Hematopoietic multipotent progenitor cell (in vitro differentiated cells): ENCODE measurements around the gene ASAP2. TPM values are rescaled to one million over a fixed set of nuclear protein-coding genes. Genes with fewer than 3 reads are reported as not detected.

Experiments
- DNase-seq, 3 donors: peaks; one replicate each; pipeline ENCODE4 v3.0.0-alpha.2; 2011 to 2015; ENCODE audit warnings: low read depth in 2 of 3, low spot score in 2 of 3
- total RNA-seq: library from RNA; depleted of rRNA; stranded (reverse); fragments of >200 nt; gene quantifications from one replicate; pipeline ENCODE4 v1.2.3, GENCODE V29; 2012

Gene ASAP2
- total RNA-seq, 1 donor, result 4.3 TPM

DNA sequence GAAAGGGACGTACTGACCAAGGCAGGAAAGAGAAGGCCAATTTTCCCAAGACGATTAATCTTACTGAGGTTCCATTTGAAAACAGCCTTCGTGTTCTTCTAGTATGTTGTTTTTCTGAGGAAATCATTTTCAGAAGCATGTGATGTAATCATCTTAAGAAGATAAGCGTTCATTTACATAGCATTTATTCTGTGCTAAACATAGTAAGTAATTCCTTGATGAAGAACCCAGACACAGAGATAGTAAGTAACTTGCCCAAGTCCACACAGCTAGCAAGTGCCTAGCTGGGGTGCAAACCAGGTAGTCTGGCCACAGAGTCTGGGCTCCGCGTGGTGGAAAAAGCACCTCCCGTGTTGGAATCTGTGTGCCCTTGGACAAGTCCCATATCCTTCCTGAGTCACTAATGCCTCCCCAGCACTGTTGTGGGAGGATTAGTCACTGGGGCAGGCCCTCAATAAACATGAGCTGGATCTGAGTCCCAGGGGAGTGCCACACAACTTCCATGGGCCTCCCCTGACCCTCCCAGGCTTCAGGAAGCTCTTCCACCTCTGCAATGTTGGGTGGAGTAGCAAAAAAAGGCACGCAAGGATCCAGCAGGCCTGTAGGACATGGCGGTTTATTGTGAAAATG is 26.9 kb upstream of the ASAP2 start:
- DNase-seq, result no peak

DNA sequence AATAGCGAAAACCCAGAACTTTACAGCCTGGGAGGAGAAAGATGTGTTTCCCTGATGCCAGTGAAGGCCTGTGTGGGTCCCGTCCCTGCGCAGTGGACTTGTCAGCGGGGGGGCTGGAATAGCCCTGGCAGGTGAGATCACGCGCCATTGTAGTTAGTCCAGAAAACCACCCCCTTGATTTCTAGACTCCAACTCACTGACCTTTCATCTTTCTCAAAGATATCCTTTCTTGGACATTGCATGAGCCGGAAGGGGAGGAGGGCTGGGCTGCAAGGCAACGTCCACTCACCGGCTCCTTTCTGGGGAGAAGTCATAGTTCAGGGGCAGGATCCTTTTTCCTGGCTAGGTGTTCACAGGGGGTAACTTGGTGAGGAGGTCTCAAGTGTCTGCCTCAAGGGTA is 22.3 kb upstream of the ASAP2 start:
- no peak for DNase-seq

DNA sequence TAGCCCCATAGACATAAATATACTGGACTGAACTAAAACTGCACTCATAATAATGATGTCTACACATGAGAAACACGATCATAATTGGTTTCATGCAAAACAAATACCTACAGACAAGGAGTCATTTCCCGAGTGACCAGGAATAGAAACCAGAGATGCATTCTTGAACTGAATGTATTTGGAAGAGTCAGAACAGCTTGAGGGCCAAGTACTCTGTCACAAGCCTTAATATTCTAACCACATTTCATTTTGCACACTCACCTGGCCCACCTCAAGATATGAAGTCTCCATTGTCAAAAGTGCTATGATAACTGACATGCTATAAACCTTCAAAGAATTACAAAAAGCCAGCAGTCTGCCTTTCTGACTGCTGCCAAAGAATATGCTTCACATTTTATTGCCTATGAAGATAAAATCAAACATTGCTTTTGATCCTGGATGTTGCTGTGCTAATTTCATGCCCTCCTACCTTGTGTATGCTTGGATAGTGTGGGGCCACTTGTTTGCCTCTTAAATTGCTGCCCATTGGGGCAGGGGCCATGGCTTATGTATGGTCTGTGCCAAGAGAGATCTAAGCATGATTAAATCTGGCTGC is 18.9 kb upstream of the ASAP2 start:
- no peak for DNase-seq

DNA sequence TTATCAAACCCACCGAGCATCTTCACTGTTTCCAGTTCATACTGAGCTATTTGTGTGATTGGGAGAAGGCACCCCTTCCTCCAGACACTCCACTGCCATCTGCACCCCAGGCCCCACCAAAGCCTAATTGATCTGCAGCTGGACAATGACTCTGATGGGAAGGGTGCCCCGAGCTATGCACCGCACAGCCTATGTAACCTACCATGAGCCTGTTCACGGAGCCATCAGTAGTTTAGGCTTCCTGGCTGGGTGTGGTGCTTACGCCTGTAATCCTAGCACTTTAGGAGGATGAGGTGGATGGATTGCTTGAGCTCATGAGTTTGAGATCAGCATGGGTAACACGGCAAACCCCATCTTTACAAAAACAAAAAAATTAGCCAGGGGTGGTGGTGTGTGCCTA is 17.8 kb upstream of the ASAP2 start:
- no peak for DNase-seq

DNA sequence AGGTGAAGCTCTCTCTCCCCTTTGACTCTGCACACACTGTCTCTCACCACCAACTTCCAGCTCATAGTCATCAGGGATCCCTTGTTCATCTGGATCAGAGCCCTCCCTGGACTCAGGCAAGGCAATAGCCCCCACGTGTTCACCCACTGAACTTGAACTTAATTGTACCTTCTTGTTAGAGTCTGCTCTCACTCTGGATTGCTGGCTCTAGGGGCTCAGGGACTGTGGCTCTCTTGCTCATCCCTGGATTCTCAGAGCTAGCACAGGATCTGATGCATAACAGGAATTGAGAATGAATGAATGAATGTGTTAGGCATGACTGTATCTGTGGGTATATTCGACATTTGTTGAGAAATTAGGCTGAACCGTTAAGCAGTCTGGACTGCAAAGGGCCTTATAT is 16.7 kb upstream of the ASAP2 start:
- DNase-seq, result no peak

DNA sequence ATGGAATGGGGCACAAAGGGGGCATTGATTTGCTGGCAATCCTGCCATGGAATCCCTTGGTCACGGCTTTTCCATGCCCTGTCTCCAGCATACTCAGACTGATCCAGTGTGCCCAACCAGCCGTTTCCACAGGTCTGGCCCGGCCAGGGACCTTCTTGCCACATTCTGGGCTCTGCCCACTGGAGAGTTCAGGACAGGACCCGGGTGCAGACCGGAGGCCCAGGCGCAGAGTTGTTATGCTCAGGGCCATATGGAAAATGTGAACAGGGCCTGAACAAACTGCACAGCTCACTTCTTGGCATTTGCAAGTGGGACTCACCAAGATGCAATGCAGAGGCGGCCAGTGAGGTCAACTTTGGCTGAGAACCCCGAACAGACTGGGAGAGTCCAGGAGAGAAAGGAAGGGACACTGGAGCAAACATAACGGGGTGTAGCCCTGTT is 15.6 kb upstream of the ASAP2 start:
- DNase-seq, result no peak

DNA sequence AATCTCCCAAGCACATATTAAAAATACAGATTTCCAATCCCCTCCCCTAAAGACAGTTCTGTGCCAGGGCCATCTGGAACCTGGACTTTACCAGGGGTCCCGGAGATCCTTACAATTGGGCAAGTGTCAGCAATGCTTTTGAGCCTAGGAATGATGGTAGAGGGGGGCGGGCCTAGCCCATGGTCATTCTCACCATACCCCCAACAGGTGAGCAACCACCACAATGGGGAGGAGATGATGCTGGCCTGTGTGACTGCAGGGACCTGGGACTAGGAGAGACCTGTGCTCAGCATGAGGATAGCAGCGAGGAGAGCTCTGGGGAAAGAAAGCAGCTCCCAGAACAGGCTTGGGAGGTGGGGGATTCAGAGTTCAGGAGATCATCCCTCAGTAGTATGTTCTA is 13.9 kb upstream of the ASAP2 start:
- DNase-seq, result no peak

DNA sequence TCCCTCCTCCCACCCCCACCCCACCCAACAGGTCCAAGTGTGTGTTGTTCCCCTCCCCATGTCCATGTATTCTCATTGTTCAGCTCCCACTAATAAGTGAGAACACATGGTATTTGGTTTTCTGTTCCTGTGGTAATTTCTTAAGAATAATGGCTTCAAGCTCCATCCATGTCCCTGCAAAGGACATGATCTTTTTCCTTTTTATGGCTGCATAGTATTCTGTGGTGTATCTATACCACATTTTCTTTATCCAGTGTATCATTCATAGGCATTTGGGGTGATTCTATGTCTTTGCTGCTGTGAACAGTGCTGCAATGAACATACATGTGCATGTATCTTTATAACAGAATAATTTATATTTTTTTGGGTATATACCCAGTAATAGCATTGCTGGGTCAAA is 12.3 kb upstream of the ASAP2 start:
- no peak for DNase-seq

DNA sequence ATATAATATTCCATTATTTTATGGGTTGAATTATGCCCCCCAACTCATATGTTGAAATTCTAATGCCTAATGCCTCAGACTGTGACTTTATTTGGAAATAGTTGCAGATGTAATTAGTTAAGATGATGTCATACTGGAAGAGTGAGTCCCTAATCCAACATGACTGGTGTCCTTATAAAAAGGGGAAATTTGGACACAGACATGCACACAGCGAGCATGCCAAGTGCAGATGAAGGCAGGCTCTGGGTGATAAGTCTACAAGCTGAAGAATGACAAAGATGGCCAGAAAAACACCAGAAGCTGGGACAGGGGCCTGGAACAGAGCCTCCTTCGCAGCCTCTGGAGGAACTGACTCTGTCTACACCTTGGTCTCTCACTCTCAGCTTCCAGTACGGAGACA is 10.0 kb upstream of the ASAP2 start:
- no peak for DNase-seq

DNA sequence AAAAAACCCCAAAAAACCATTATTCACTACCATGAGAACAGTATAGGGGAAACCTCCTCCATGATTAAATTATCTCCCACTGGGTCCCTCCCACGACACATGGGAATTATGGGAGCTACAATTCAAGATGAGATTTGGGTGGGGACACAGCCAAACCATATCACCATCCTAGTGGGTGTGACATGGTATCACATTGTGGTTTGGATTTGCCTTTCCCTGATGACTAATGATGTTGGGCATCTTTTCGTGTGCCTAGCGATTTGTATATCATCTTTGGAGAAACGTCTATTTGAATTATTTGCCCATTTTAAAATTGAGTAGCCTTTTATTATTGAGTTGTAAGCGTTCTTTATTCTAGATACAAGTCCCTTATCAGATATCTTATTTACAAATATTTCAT is 8.7 kb upstream of the ASAP2 start:
- DNase-seq, result no peak

DNA sequence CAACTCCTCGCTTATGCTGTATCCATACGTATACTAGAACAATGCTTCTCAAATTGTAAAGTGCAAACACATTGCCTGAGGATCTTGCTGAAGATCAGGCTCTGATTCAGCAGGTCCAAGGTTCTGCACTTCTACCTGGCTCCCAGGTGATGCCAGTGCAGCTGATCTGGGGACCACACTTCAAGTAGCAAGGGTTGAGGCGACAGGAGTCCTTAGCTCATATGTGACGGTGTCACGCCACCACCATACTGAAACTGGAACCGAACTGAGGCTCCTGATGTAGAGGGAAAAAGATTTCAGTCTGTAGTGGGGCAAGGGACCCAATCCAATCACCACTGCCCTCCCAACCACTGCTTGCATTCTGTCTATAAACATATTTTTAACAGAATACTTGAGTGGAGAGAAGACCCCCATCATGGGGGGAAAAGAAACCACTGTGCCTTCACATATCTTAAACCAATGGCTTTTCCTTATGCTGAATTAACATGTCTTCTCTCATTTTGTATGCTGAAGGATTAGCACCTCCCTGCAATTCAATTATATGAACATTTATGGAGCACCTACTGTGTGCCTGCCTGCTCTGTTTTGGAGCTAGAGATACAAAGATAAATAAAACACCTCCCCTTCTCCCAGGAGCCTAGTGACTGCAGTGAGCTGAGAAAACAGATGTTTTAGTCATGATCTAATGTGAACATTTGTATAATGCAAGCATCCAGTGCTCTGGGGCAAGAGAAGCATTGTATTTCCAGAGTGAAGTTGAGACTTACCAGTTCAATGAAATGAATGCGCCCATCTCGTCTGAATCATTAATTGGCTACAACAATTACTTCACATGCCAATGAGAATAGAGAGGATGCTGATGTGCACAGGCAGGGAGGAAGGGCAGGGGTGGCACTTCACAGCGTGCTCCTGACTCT is 6.6 kb upstream of the ASAP2 start:
- DNase-seq, result no peak

DNA sequence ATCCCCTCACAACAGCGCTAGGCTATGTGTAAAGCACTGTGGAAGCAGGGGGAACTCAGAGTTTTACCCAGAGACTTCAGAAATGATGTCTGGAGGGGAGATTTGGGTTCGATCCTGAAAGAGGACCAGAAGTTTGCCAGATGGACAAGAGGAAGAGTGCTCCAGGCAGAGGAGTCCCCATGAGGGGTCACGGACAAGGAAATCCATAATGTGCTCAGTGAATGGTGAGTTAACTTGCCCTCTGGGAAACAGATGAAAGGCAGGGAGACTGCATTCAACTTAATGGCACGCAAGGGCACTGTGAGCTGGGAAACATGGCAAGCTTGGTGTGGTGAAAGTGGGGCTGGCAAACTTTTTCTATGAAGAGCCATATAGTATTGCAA is 6.0 kb upstream of the ASAP2 start:
- no peak for DNase-seq

DNA sequence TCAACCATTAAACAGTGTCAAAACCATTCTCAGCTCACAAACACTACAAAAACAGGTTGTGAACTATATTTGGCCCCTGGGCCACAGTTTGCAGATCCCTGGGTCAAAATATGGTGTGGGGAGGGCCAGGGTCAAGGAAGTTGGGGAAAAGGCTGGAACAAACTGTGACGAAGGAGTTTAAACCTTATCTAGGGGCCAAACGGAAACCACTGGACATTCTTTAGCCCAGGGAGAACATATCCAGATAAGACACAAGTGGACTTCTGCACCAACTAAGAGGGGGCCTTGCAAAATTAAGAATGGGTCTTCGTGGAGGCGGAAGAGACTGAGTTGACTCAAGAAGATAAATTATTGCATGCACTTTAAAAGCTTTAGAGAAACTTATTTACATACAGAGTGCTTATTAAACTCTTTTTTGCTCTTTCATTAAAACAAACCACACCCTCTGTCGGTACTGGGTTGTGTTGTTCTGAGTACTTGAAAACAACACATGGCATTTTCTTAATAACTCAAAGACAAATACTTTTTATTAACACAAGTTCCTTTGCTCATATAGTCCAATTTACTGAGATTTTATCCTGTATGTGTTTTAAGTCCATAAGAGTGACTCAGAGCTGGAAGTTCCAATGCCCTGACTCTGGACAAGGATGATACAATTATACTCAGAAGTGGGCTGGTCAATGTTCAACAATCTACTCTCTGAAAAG is 5.3 kb upstream of the ASAP2 start:
- no peak for DNase-seq

DNA sequence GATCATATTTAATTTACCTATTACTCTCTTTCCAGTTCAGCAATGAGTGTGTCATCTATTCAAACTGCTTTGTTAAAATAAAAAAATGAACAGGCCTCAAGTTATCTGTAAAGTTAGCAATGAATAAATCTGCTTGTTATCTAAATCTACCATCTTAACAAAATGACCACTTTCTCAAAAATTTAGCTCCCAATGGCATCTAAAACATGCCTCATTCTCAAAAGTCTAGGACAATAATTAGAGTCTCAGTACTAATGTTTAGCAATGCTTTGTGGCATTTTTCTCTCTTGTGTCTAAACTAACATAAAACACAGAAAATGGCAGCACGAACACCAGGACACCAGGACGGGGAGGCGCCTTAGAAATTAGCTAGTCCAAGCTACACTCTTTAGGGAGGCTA is 3.6 kb upstream of the ASAP2 start:
- no peak for DNase-seq

DNA sequence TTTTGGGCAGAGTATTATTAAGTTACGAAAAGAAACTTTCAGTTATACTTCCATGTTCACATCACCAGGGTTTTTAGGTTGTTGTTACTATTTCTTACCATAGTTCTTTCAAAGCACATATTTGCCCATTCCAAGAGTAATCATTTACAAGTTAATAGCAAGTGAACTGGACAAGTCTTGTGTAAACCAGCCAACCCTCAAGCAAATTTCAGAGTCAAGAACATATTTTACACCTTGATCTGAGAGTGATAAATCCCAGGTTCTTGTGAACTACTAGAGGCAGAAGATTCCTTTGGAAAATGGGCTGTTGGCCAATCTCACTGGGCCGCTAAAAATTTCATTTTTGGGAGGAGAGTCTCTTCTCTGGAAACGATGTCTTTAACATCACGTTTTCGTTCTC is 2.7 kb upstream of the ASAP2 start:
- DNase-seq, result no peak

DNA sequence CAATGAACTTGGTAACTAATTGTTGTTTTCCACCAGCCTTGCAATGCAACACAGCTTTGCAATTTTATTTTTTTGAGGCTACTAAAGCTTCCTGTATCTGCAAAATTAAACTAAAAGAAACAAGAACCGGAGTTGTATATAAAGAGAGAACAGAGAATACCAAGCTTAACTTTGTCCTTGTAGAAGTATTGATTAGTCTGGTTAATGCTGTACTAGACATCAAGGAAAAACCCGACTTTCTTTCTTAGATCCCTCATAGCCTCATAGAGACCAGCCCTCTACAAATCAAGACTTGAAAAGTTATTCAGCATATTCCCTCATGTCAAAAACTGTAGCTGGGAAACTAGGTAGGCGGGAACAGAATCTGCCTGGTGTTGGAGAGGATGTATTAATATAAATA is 1.7 kb upstream of the ASAP2 start:
- DNase-seq, result no peak

DNA sequence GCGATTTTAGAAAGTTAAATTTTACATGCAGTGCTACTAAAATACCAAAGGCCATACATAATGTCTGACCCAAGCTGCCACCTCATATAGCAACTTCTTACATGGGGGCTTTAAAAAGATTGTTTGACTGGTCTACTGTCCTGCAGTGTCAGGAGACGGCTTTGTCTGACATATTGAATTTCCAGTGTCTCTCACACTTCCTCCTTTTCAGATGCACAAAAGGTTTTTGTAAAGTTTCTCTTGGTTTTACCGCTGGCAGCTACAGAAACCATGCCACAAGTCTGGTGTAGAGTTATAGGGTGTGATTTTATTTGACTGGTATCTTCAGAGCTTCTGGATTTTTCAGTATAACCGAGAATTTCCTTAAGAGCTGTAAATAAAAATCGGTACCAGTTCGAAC is 1.1 kb upstream of the ASAP2 start:
- peak in 1 of 3 donors; percentile 29 for DNase-seq

DNA sequence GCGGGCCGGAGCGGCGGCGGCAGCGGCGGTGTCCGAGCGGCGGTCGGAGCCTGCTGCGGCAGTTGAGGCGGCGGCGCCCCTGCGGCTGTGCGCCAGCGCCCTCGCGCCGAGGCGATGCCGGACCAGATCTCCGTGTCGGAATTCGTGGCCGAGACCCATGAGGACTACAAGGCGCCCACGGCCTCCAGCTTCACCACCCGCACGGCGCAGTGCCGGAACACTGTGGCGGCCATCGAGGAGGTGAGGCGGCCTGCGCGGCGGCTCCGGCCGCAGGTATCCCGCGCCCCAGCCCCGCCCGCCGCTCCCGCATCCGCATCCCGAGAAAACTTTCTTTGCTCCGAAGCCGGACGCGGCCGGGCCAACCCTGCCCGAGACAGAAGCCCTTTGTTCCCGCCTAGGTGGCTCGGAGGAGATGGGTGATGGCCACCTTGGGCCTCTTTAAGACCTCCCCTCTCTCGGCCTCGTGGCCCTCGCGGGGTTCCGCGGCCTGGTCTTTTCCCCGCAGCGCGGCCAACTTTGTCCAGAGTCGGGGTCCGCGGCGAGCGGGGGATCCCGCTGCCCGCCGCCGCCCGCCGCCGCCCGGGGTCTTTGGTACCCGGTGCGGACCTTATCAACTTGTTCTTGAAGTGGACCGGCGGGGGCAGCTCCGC is 504 bp downstream of the ASAP2 start:
- peak in 1 of 3 donors; percentile 27 for DNase-seq

DNA sequence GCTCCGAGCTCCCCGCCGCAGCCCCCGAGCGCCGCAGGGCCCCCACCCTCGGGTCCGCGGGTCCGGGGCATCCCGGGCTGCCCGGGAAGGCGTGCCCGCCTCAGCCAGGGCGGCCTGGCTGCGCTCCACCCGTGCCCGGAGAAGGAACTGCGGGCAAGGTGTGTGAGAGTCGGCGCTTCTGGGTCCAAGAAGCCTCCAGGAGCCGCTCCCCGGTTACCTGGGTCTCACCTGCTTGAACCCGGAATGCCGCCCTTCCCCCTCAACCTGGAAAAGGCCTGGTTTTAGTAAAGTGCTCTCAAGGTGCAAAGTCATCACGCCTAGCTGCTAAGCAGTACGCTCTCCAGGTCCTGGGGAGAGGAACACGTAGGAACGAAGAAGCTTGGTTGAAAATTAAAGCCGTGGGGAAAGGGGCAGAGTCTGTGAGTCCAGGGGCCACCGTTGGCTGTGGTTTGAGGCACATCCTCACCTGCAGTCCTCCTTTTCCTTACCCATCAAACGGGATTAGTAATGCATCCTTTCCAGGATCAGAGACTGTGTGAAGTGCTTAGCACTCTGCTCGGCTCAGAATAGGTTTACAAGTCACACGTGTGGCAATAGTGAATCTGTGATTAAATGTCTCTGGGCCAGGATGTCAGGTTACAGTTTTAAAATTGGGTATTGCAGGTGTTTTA is 1.2 kb downstream of the ASAP2 start:
- DNase-seq, result peak in 1 of 3 donors; percentile 23

DNA sequence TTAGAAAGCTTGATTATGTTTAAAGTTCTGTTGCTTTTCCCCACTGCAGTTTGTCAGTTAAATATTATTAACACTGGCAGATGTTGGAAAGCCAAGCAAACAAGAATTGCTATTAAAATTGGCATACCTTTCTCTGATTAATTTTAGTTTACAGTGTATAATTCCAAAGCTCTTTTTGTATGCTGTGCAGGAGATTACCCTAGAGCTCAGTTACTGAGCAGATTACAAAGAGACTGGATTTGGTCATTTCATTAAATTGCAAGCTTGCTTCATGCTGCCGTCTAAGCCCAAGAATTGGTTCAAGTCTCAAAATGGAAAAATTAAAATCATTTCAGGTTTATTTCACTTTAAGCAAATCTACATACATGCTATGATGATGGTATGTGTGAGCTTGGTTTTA is 2.3 kb downstream of the ASAP2 start:
- no peak for DNase-seq
